ENCODE data around the gene SSH2.

DNA sequence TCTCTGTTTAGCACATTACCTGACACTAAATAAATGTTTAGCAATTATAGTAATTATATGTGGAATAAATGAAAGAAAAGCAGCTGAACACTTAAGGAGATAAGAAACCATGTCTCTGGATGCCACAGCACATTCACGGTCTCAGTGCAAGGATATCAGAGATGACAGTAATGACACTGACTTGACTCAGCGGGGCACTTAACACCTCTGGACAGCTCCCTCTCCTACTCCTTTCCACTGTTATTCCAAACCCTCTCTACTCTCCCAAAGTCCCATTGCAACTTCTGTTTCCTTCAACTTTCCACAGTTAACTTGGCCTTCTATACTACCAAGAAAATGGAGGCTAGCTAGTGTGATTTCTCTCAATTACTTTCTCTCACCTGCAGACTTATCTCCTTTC is 214.3 kb downstream of the SSH2 start:
- TF ChIP-seq CTCF (IDR thresholded peaks at IDR 0.05; ENCODE audit: poor library complexity, severe bottlenecking) (no peak), POLR2AphosphoS5 (IDR thresholded peaks at IDR 0.05) (no peak)
- TF ChIP-seq, protein P1, sequence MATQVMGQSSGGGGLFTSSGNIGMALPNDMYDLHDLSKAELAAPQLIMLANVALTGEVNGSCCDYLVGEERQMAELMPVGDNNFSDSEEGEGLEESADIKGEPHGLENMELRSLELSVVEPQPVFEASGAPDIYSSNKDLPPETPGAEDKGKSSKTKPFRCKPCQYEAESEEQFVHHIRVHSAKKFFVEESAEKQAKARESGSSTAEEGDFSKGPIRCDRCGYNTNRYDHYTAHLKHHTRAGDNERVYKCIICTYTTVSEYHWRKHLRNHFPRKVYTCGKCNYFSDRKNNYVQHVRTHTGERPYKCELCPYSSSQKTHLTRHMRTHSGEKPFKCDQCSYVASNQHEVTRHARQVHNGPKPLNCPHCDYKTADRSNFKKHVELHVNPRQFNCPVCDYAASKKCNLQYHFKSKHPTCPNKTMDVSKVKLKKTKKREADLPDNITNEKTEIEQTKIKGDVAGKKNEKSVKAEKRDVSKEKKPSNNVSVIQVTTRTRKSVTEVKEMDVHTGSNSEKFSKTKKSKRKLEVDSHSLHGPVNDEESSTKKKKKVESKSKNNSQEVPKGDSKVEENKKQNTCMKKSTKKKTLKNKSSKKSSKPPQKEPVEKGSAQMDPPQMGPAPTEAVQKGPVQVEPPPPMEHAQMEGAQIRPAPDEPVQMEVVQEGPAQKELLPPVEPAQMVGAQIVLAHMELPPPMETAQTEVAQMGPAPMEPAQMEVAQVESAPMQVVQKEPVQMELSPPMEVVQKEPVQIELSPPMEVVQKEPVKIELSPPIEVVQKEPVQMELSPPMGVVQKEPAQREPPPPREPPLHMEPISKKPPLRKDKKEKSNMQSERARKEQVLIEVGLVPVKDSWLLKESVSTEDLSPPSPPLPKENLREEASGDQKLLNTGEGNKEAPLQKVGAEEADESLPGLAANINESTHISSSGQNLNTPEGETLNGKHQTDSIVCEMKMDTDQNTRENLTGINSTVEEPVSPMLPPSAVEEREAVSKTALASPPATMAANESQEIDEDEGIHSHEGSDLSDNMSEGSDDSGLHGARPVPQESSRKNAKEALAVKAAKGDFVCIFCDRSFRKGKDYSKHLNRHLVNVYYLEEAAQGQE (IDR thresholded peaks at IDR 0.05; ENCODE audit: borderline replicate concordance), result no peak

Data from neural cell (in vitro differentiated cells).